ENCODE measurements around the gene CHN2. TPM values are rescaled to one million over a fixed set of nuclear protein-coding genes. Genes with fewer than 3 reads are reported as not detected.

CHN2 gene
- total and polyA plus RNA-seq, 10 donors, result 4.2 to 52.0 (median 28.5) TPM

GRCh38 chr7:29196971-29197595, 2.5 kb downstream of the CHN2 start:
- H3K4me3 ChIP-seq, result peak overlapping the region in 1 of 8 donors; percentile 95
- intact Hi-C loops (cut with DNase I; ENCODE audit: low total_unique reads), result no loop called here
- no peak for DNase-seq
- no peaks in the 10 kb centered on the region for H3K36me3 ChIP-seq
- TF ChIP-seq CTCF (IDR thresholded peaks at IDR 0.05 in 8 of 11, conservative IDR thresholded peaks at IDR 0.05 in 3 of 11) (no peak), POLR2AphosphoS5 (IDR thresholded peaks at IDR 0.05) (no peak), POLR2A (IDR thresholded peaks at IDR 0.05) (no peak)
- no peaks in the 10 kb centered on the region for H3K9me3 ChIP-seq
- peak overlapping the region in 2 of 8 donors; percentile 4 to 42 for H3K27ac ChIP-seq
- peaks cover 0 to 42% (median 9%) of the 10 kb centered on the region in 7 donors for H3K27me3 ChIP-seq (replicated peaks in 1 of 7)
- H3K4me1 ChIP-seq, result peaks cover 8 to 53% (median 28%) of the 10 kb centered on the region in 6 donors
- WGBS, 5 donors, result 71 to 77% (median 72%) methylated on average over 3 of the region's 3 CpGs

- intact Hi-C loops (cut with DNase I; ENCODE audit: low total_unique reads), result no loop called here
- peaks cover 8 to 62% (median 32%) of the 10 kb centered on the region in 6 donors for H3K4me1 ChIP-seq
- no peak for DNase-seq
Measured at GRCh38 chr7:29197916-29198315, 3.3 kb downstream of the CHN2 start.

GRCh38 chr7:29199776-29200175, 5.2 kb downstream of the CHN2 start:
- Histone ChIP-seq H3K27me3 (replicated peaks in 1 of 7) (peaks cover 0 to 28% (median 3%) of the 10 kb centered on the region in 7 donors), H3K9me3 (no peaks in the 10 kb centered on the region), H3K4me1 (peaks cover 8 to 56% (median 23%) of the 10 kb centered on the region in 6 donors), H3K36me3 (no peaks in the 10 kb centered on the region), H3K4me3 (no peak overlapping the region), H3K27ac (no peak overlapping the region)
- DNase-seq, result no peak
- no peak for TF ChIP-seq POLR2AphosphoS5 (IDR thresholded peaks at IDR 0.05)
- no peak for TF ChIP-seq CTCF (IDR thresholded peaks at IDR 0.05 in 8 of 11, conservative IDR thresholded peaks at IDR 0.05 in 3 of 11)
- no peak for TF ChIP-seq POLR2A (IDR thresholded peaks at IDR 0.05)
- WGBS, 5 donors, result 77 to 100% (median 97%) methylated on average over 3 of the region's 3 CpGs
- intact Hi-C loops (cut with DNase I; ENCODE audit: low total_unique reads), result no loop called here

More at GRCh38 chr7:29197916-29198315, 3.3 kb downstream of the CHN2 start:
- WGBS, 5 donors, result 89 to 99% (median 94%) methylated on average over 3 of the region's 3 CpGs
- no peak overlapping the region for H3K27ac ChIP-seq
- no peak for TF ChIP-seq POLR2A (IDR thresholded peaks at IDR 0.05)
- TF ChIP-seq POLR2AphosphoS5 (IDR thresholded peaks at IDR 0.05), result no peak
- no peak for TF ChIP-seq CTCF (IDR thresholded peaks at IDR 0.05 in 8 of 11, conservative IDR thresholded peaks at IDR 0.05 in 3 of 11)
- H3K36me3 ChIP-seq, result no peaks in the 10 kb centered on the region
- H3K4me3 ChIP-seq, result no peak overlapping the region
- H3K9me3 ChIP-seq, result no peaks in the 10 kb centered on the region
- H3K27me3 ChIP-seq (replicated peaks in 1 of 7), result peaks cover 0 to 42% (median 9%) of the 10 kb centered on the region in 7 donors

GRCh38 chr7:29202651-29203069, 8.1 kb downstream of the CHN2 start:
- no peak overlapping the region for H3K4me3 ChIP-seq
- intact Hi-C loops (cut with DNase I; ENCODE audit: low total_unique reads), result no loop called here
- H3K36me3 ChIP-seq, result no peaks in the 10 kb centered on the region
- H3K27me3 ChIP-seq (replicated peaks in 1 of 7), result peaks cover 0 to 2% (median 0%) of the 10 kb centered on the region in 7 donors
- WGBS, 5 donors, result 46 to 67% (median 64%) methylated on average over 5 of the region's 5 CpGs
- no peaks in the 10 kb centered on the region for H3K9me3 ChIP-seq
- no peak for DNase-seq
- peaks cover 0 to 44% (median 15%) of the 10 kb centered on the region in 6 donors for H3K4me1 ChIP-seq
- no peak for TF ChIP-seq POLR2A (IDR thresholded peaks at IDR 0.05)
- peak in 1 of 3 donors; percentile 27 for TF ChIP-seq POLR2AphosphoS5 (IDR thresholded peaks at IDR 0.05)
- H3K27ac ChIP-seq, result peak overlapping the region in 3 of 8 donors; percentile 25 to 51 (median 26)

Measured in spleen (tissue), 11 donors.